Activated CD8-positive, alpha-beta memory T cell treated with anti-CD3 and anti-CD28 coated beads, Interleukin-2, amount 10 ng/mL, durations not matched to agents 7 days and 5 days (primary cell): ENCODE results near the gene CD55. TPM values are rescaled to one million over a fixed set of nuclear protein-coding genes. Genes with fewer than 3 reads are reported as not detected.

Experiments used
- ATAC-seq: fragments of 150-1000 bp; cut with Tn5 transposase; one replicate; pipeline ENCODE4 v1.10.0; 2021; ENCODE audit warnings: moderate library complexity
- CTCF ChIA-PET: fragments of 350-600 bp; sonication (Branson Sonifier 250); formaldehyde crosslinking; loops from one replicate; lab custom pipeline; 2021; ENCODE audit warnings: antibody characterized with exemption; lab: Charles Lee
- DNase-seq: peaks from one replicate; pipeline ENCODE4 v3.0.0-alpha.2; 2020
- H3K27ac Mint-ChIP-seq: one replicate; pipeline ENCODE4 v1.8.0; 2021; ENCODE audit warnings: mild to moderate bottlenecking, mixed read lengths
- H3K27me3 Mint-ChIP-seq: one replicate; pipeline ENCODE4 v1.8.0; 2021; ENCODE audit warnings: mixed read lengths
- H3K36me3 Mint-ChIP-seq: one replicate; pipeline ENCODE4 v1.8.0; 2021; ENCODE audit warnings: mild to moderate bottlenecking, mixed read lengths
- H3K4me1 Mint-ChIP-seq: one replicate; pipeline ENCODE4 v1.8.0; 2021; ENCODE audit warnings: mixed read lengths
- H3K4me3 Mint-ChIP-seq: one replicate; pipeline ENCODE4 v1.8.0; 2021; ENCODE audit warnings: mild to moderate bottlenecking, moderate library complexity, mixed read lengths
- H3K9me3 Mint-ChIP-seq: one replicate; pipeline ENCODE4 v1.8.0; 2022; ENCODE audit warnings: low read depth, mixed read lengths
- total RNA-seq, 2 experiments: library from RNA; stranded (reverse); gene quantifications; one replicate each; pipeline ENCODE4 v1.2.3, GENCODE V29; 2021

CD55 gene
- total RNA-seq, 2 experiments from 2014 or later, result 64.9 to 96.9 TPM

- no peak for DNase-seq
- CTCF ChIA-PET, result interaction anchor here (1.0 to 4.7 kb wide), 3 partner anchors 13 to 82 kb away, joined by 3 to 27 read pairs (median 3); no protein-coding TSS in a partner anchor
- no peaks in the 10 kb centered on the region for H3K9me3 Mint-ChIP-seq
- H3K4me3 Mint-ChIP-seq, result peak overlapping the region; percentile 67
- peaks cover 56% of the 10 kb centered on the region for H3K36me3 Mint-ChIP-seq
- no peak for ATAC-seq
- H3K4me1 Mint-ChIP-seq, result peaks cover 46% of the 10 kb centered on the region
- H3K27me3 Mint-ChIP-seq, result peaks cover 3% of the 10 kb centered on the region
- no peak overlapping the region for H3K27ac Mint-ChIP-seq
Observed at GRCh38 chr1:207323425-207324225, 2.1 kb downstream of the CD55 start.

- Mint-ChIP-seq H3K4me1 (peaks cover 41% of the 10 kb centered on the region), H3K27me3 (no peaks in the 10 kb centered on the region), H3K9me3 (peaks cover 3% of the 10 kb centered on the region), H3K4me3 (no peak overlapping the region), H3K27ac (peak overlapping the region; percentile 3), H3K36me3 (peaks cover 89% of the 10 kb centered on the region)
- ATAC-seq, result no peak
- CTCF ChIA-PET, result no interaction called here
- DNase-seq, result no peak
Observed at GRCh38 chr1:207328004-207328403, 6.5 kb downstream of the CD55 start.

GRCh38 chr1:207328908-207329440 is 7.5 kb downstream of the CD55 start:
- Mint-ChIP-seq H3K36me3 (peaks cover 90% of the 10 kb centered on the region), H3K9me3 (peaks cover 11% of the 10 kb centered on the region), H3K4me3 (no peak overlapping the region), H3K27me3 (no peaks in the 10 kb centered on the region), H3K27ac (no peak overlapping the region), H3K4me1 (peaks cover 42% of the 10 kb centered on the region)
- DNase-seq (no peak), ATAC-seq (peak; percentile 28)
- CTCF ChIA-PET, result no interaction called here

GRCh38 chr1:207329469-207329868 is 8.0 kb downstream of the CD55 start:
- H3K9me3 Mint-ChIP-seq, result peaks cover 16% of the 10 kb centered on the region
- H3K4me1 Mint-ChIP-seq, result peaks cover 42% of the 10 kb centered on the region
- CTCF ChIA-PET, result interaction anchor here (1.2 kb wide), 1 partner anchor 8 kb away, joined by 5 read pairs; the partner anchor contains the start of gene CD55
- peaks cover 90% of the 10 kb centered on the region for H3K36me3 Mint-ChIP-seq
- DNase-seq (no peak), ATAC-seq (no peak)
- H3K27ac Mint-ChIP-seq, result no peak overlapping the region
- no peaks in the 10 kb centered on the region for H3K27me3 Mint-ChIP-seq
- no peak overlapping the region for H3K4me3 Mint-ChIP-seq

DNA sequence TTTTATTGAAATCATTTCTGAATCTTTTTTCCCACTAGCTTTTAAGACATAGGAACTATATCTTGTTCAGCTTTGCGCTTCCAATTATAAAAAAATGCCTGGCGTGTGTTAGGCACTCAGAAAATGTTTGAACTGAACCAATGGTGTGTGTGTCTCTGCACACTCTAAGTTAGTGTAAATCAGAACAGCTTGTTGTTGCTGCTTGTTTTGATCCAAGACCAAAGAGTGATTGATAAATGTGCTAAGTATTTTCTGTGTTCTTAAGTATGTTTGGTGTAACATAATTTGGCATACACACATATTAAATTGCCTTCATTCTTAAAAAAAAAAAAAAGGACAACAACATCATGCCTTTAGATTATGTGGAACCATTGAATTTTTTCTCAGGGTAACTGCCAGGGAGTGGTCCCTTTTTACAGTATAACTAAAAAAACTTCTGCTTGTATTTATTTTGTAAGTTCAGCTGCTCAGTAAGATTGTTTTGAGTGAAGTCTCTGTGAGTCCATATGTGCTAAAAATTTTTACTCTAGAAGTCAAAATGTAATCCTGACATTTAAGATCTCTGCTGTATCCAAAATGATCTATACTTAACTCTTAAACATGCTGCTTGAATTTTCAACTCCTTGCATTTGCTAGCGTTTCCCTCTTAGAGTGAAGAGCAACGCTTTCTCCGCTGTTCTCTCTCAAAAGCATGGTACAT is 8.7 kb downstream of the CD55 start:
- Mint-ChIP-seq H3K4me3 (no peak overlapping the region), H3K4me1 (peaks cover 48% of the 10 kb centered on the region), H3K27me3 (no peaks in the 10 kb centered on the region), H3K27ac (no peak overlapping the region), H3K9me3 (peaks cover 17% of the 10 kb centered on the region), H3K36me3 (peaks cover 93% of the 10 kb centered on the region)
- ATAC-seq (no peak), DNase-seq (no peak)
- CTCF ChIA-PET, result interaction anchor here (1.2 kb wide), 1 partner anchor 9 kb away, joined by 5 read pairs; the partner anchor contains the start of gene CD55

- DNase-seq, result no peak
- ATAC-seq, result no peak
- Mint-ChIP-seq H3K9me3 (peaks cover 17% of the 10 kb centered on the region), H3K36me3 (peaks cover 89% of the 10 kb centered on the region), H3K4me1 (peaks cover 57% of the 10 kb centered on the region), H3K27me3 (peaks cover 1% of the 10 kb centered on the region), H3K27ac (no peak overlapping the region), H3K4me3 (no peak overlapping the region)
- CTCF ChIA-PET, result no interaction called here
Observed at GRCh38 chr1:207331354-207332313, 10.2 kb downstream of the CD55 start.

DNA sequence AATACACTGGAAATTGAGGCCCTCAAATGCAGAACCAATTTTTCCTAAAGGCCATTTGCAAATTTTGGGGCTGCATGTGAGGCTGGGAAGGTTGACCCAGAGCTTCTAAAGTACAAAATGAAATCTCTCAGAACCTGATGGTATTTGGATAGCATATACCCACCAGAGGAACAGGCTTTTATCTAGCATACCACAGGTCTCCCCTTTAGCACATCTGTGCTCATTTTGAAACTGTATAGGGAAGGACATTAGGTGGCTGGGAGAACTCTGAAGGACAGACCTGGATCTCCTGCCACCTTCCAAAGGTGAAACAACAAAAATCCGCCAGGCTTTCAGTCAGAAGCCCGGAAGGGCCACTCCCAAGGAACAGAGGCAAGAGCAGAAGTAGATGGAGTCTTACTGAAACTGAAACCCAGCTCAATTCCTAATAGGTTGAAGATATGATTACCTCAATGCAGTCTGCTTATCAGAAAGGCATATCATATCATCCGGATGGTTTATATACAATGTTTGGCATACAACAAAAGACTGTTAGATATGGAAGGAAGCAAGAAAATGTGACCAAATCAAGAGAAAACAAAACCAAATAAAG is 11.6 kb downstream of the CD55 start:
- peak overlapping the region; percentile 2 for H3K27ac Mint-ChIP-seq
- DNase-seq, result no peak
- H3K4me1 Mint-ChIP-seq, result peaks cover 56% of the 10 kb centered on the region
- H3K4me3 Mint-ChIP-seq, result no peak overlapping the region
- peaks cover 90% of the 10 kb centered on the region for H3K36me3 Mint-ChIP-seq
- no peak for ATAC-seq
- H3K9me3 Mint-ChIP-seq, result peaks cover 17% of the 10 kb centered on the region
- CTCF ChIA-PET, result interaction anchor here (1.0 to 1.3 kb wide), 2 partner anchors 12 to 72 kb away, joined by 4 to 5 read pairs; partner anchors contain the start of gene CD55
- peaks cover 2% of the 10 kb centered on the region for H3K27me3 Mint-ChIP-seq

DNA sequence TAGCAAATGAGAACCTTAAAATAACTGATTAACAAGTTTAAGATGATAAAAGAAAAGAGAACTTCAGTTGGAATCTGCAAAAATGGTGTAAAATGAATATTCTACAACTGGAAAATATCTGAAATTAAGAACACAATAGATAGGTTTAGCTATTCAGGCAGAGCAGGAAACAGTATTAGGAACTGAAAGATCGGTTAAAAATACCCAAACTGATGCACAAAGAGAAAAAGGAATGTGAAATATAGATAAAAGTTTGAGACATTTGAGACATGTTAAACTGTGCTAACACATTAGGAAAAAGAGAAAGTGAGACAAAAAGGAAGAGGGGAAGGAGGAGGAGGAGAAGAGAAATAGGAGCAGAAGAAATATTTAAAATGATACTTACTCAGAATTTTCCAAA is 12.1 kb downstream of the CD55 start:
- peaks cover 17% of the 10 kb centered on the region for H3K9me3 Mint-ChIP-seq
- H3K4me1 Mint-ChIP-seq, result peaks cover 56% of the 10 kb centered on the region
- peak overlapping the region; percentile 2 for H3K27ac Mint-ChIP-seq
- peaks cover 89% of the 10 kb centered on the region for H3K36me3 Mint-ChIP-seq
- H3K27me3 Mint-ChIP-seq, result peaks cover 2% of the 10 kb centered on the region
- no peak for ATAC-seq
- CTCF ChIA-PET, result interaction anchor here (1.3 kb wide), 1 partner anchor 71 kb away, joined by 4 read pairs; no protein-coding TSS in a partner anchor
- H3K4me3 Mint-ChIP-seq, result no peak overlapping the region
- no peak for DNase-seq

GRCh38 chr1:207334337-207334736 is 12.9 kb downstream of the CD55 start:
- CTCF ChIA-PET, result interaction anchor here (0.9 to 3.4 kb wide), 2 partner anchors 9 to 13 kb away, joined by 4 to 32 read pairs; partner anchors contain the start of gene CD55
- Mint-ChIP-seq H3K27me3 (peaks cover 2% of the 10 kb centered on the region), H3K4me3 (no peak overlapping the region), H3K9me3 (peaks cover 17% of the 10 kb centered on the region), H3K27ac (peak overlapping the region; percentile 91), H3K36me3 (peaks cover 87% of the 10 kb centered on the region), H3K4me1 (peaks cover 56% of the 10 kb centered on the region)
- DNase-seq (no peak), ATAC-seq (no peak)

GRCh38 chr1:207335138-207335537 is 13.7 kb downstream of the CD55 start:
- CTCF ChIA-PET, result interaction anchor here (0.7 to 3.4 kb wide), 4 partner anchors 10 to 51 kb away, joined by 3 to 32 read pairs (median 6); partner anchors contain the start of gene CD55
- H3K27me3 Mint-ChIP-seq, result peaks cover 2% of the 10 kb centered on the region
- DNase-seq (no peak), ATAC-seq (no peak)
- peaks cover 56% of the 10 kb centered on the region for H3K4me1 Mint-ChIP-seq
- H3K9me3 Mint-ChIP-seq, result peaks cover 20% of the 10 kb centered on the region
- no peak overlapping the region for H3K4me3 Mint-ChIP-seq
- peak overlapping the region; percentile 91 for H3K27ac Mint-ChIP-seq
- H3K36me3 Mint-ChIP-seq, result peaks cover 86% of the 10 kb centered on the region

GRCh38 chr1:207335695-207336363 is 14.4 kb downstream of the CD55 start:
- peaks cover 2% of the 10 kb centered on the region for H3K27me3 Mint-ChIP-seq
- H3K4me1 Mint-ChIP-seq, result peaks cover 52% of the 10 kb centered on the region
- ATAC-seq (peak; percentile 46), DNase-seq (peak; percentile 46)
- H3K9me3 Mint-ChIP-seq, result peaks cover 22% of the 10 kb centered on the region
- H3K36me3 Mint-ChIP-seq, result peaks cover 87% of the 10 kb centered on the region
- CTCF ChIA-PET, result interaction anchor here (0.7 to 3.4 kb wide), 6 partner anchors 10 to 69 kb away, joined by 3 to 32 read pairs (median 5); partner anchors contain the start of gene CD55
- H3K27ac Mint-ChIP-seq, result peak overlapping the region; percentile 91
- H3K4me3 Mint-ChIP-seq, result peak overlapping the region; percentile 47
